CD14-positive monocyte (primary cell): ENCODE measurements around the gene SCAMP5. TPM values are rescaled to one million over a fixed set of nuclear protein-coding genes. Genes with fewer than 3 reads are reported as not detected.
A peak's percentile ranks its signal among the peaks of the same experiment; 100 is the strongest.

Experiments
- DNase-seq, 3 donors: peaks; one replicate each; pipeline ENCODE4 v3.0.0-alpha.2; 2011 to 2022
- H2AFZ ChIP-seq: 2 replicates; pipeline ENCODE4 v1.6.0; 2012; ENCODE audit warnings: mild to moderate bottlenecking, low read depth, low read length, inconsistent platforms; ENCODE audit not compliant: insufficient read depth, poor library complexity, severe bottlenecking
- H3K27ac ChIP-seq, 2 donors: 1 replicate in 1 of 2; 2 replicates in 1 of 2; pipeline ENCODE4 v1.5.1; 2012 to 2013; ENCODE audit warnings: low read length in 2 of 2, control low read depth in 1 of 2, inconsistent platforms in 1 of 2, low read depth in 1 of 2, mild to moderate bottlenecking in 1 of 2
- H3K27me3 ChIP-seq, 2 donors: one replicate each; pipeline versions ENCODE4 v1.6.0 to v1.6.1; 2011 to 2013; ENCODE audit warnings: low read length in 2 of 2; ENCODE audit not compliant: control insufficient read depth in 2 of 2, insufficient read depth in 2 of 2
- H3K36me3 ChIP-seq, 2 donors: replicated peaks in 1 of 2; 1 replicate in 1 of 2; 2 replicates in 1 of 2; pipeline versions ENCODE4 v1.5.1 to v1.6.1; 2012 to 2013; ENCODE audit warnings: low read length in 2 of 2, control low read depth in 1 of 2, inconsistent platforms in 1 of 2, mild to moderate bottlenecking in 1 of 2; ENCODE audit not compliant: insufficient read depth in 2 of 2, control insufficient read depth in 1 of 2
- H3K4me1 ChIP-seq, 2 donors: 1 replicate in 1 of 2; 2 replicates in 1 of 2; pipeline versions ENCODE4 v1.5.1 to v1.6.1; 2012 to 2013; ENCODE audit warnings: low read length in 2 of 2, control low read depth in 1 of 2, inconsistent platforms in 1 of 2, mild to moderate bottlenecking in 1 of 2, moderate library complexity in 1 of 2; ENCODE audit not compliant: insufficient read depth in 2 of 2, control insufficient read depth in 1 of 2
- H3K4me2 ChIP-seq: replicated peaks from 2 replicates; pipeline ENCODE3; 2012; ENCODE audit warnings: low read length, moderate library complexity, mild to moderate bottlenecking; ENCODE audit not compliant: poor library complexity, severe bottlenecking; ENCODE audit errors: extremely low read depth
- H3K4me3 ChIP-seq, 3 experiments: fragments of 200-600 bp in 1 of 3; sonication (generic) in 1 of 3; replicated peaks in 1 of 3; 1 replicate in 2 of 3; 2 replicates in 1 of 3; pipeline ENCODE4 v1.5.1; 2011 to 2013; ENCODE audit warnings: low read length in 3 of 3, mild to moderate bottlenecking in 3 of 3, control low read depth in 2 of 3, low read depth in 2 of 3, inconsistent platforms in 1 of 3, moderate library complexity in 1 of 3
- H3K79me2 ChIP-seq: 2 replicates; pipeline ENCODE4 v1.6.0; 2012; ENCODE audit warnings: mild to moderate bottlenecking, control low read depth, inconsistent platforms, low read length, moderate library complexity; ENCODE audit not compliant: insufficient read depth
- H3K9ac ChIP-seq: 2 replicates; pipeline ENCODE4 v1.6.0; 2017; ENCODE audit warnings: low read length, mild to moderate bottlenecking; ENCODE audit not compliant: insufficient read depth, poor library complexity, severe bottlenecking
- H3K9me3 ChIP-seq, 2 donors: replicated peaks in 1 of 2; 1 replicate in 1 of 2; 2 replicates in 1 of 2; pipeline versions ENCODE4 v1.5.1 to v1.6.1; 2012 to 2013; ENCODE audit warnings: low read length in 2 of 2, control low read depth in 1 of 2; ENCODE audit not compliant: control insufficient read depth in 1 of 2, insufficient read depth in 1 of 2
- H4K20me1 ChIP-seq: 2 replicates; pipeline ENCODE4 v1.6.0; 2012; ENCODE audit warnings: mild to moderate bottlenecking, low read length, control low read depth, moderate library complexity; ENCODE audit not compliant: insufficient read depth
- H3K27ac Mint-ChIP-seq, 7 donors: one replicate each; pipeline ENCODE4 v1.8.0; 2020; ENCODE audit warnings: mild to moderate bottlenecking in 7 of 7, mixed read lengths in 7 of 7, moderate library complexity in 6 of 7, inconsistent platforms in 2 of 7
- H3K27me3 Mint-ChIP-seq, 3 donors: one replicate each; pipeline ENCODE4 v1.8.0; 2021 to 2022; ENCODE audit warnings: low read depth in 3 of 3, mild to moderate bottlenecking in 3 of 3, mixed read lengths in 3 of 3, moderate library complexity in 3 of 3, inconsistent platforms in 1 of 3
- H3K36me3 Mint-ChIP-seq, 2 donors: one replicate each; pipeline ENCODE4 v1.8.0; 2020; ENCODE audit warnings: mixed read lengths in 2 of 2, inconsistent platforms in 1 of 2, mild to moderate bottlenecking in 1 of 2
- H3K4me1 Mint-ChIP-seq: one replicate; pipeline ENCODE4 v1.8.0; 2020; ENCODE audit warnings: mild to moderate bottlenecking, mixed read lengths
- H3K4me3 Mint-ChIP-seq, 2 donors: one replicate each; pipeline ENCODE4 v1.8.0; 2020; ENCODE audit warnings: mild to moderate bottlenecking in 2 of 2, mixed read lengths in 2 of 2, moderate library complexity in 1 of 2
- H3K9me3 Mint-ChIP-seq, 7 donors: one replicate each; pipeline ENCODE4 v1.8.0; 2020 to 2022; ENCODE audit warnings: mixed read lengths in 7 of 7, mild to moderate bottlenecking in 6 of 7, moderate library complexity in 6 of 7, inconsistent platforms in 2 of 7
- CTCF ChIP-seq: fragments of 200-600 bp; IDR thresholded peaks from one replicate; pipeline ENCODE4 v1.8.0; 2022; ENCODE audit warnings: antibody characterized with exemption, mild to moderate bottlenecking
- WGBS: methylation state at CpG from one replicate; pipeline ENCODE4 v1.1.5; 2013; ENCODE audit warnings: missing lambda C conversion rate; ENCODE audit not compliant: insufficient coverage; 5-methylcytosine and 5-hydroxymethylcytosine counted together
- intact Hi-C, 2 donors: fragments of 100-400 bp; cut with micrococcal nuclease; formaldehyde crosslinking; loops; one replicate each; pipeline versions ENCODE4 v1.15.0 to v1.15.1; 2023
- polyA plus RNA-seq, 3 donors: library from polyadenylated mRNA; depleted of rRNA in 1 of 3; unstranded in 2 of 3; stranded (reverse) in 1 of 3; fragments of 300-500 nt in 2 of 3; fragments of >200 nt in 1 of 3; fragmentation: Illumina TruSeq in 2 of 3; gene quantifications; 1 replicate in 2 of 3; 2 replicates in 1 of 3; pipeline ENCODE4 v1.2.3, GENCODE V29; 2012 to 2021

SCAMP5 gene
- polyA plus RNA-seq, 3 donors: 0.08 to 0.32 TPM; not detected in 1

- Histone ChIP-seq H3K27me3 (no peaks in the 10 kb centered on the region), H3K79me2 (no peaks in the 10 kb centered on the region), H3K9me3 (no peaks in the 10 kb centered on the region), H3K36me3 (no peaks in the 10 kb centered on the region), H4K20me1 (no peaks in the 10 kb centered on the region), H3K4me1 (peaks cover 26 to 32% of the 10 kb centered on the region in 2 donors), H3K9ac (peak overlapping the region; percentile 36), H2AFZ (no peak overlapping the region), H3K27ac (peak overlapping the region; percentile 17 to 59), H3K4me3 (peak overlapping the region in 1 of 3 experiments; percentile 63), H3K4me2 (peak overlapping the region; percentile 67)
- TF ChIP-seq CTCF: no peak
- peaks cover 37% of the 10 kb centered on the region for H3K4me1 Mint-ChIP-seq
- H3K36me3 Mint-ChIP-seq: no peaks in the 10 kb centered on the region
- peak overlapping the region; percentile 60 to 88 (median 80) for H3K27ac Mint-ChIP-seq
- intact Hi-C loops: no loop called here
- peak in 2 of 3 donors; percentile 45 to 48 for DNase-seq
- WGBS: no CpG with 5 or more reads among the region's 6 CpGs
- H3K9me3 Mint-ChIP-seq: peaks cover 0 to 1% (median 0%) of the 10 kb centered on the region in 7 donors
- peaks cover 0 to 3% (median 0%) of the 10 kb centered on the region in 3 donors for H3K27me3 Mint-ChIP-seq
- peak overlapping the region; percentile 55 to 82 for H3K4me3 Mint-ChIP-seq
Observed at GRCh38 chr15:75008629-75009326, 13.4 kb downstream of the SCAMP5 start.

- H3K36me3 Mint-ChIP-seq: no peaks in the 10 kb centered on the region
- no peak overlapping the region for H3K4me3 Mint-ChIP-seq
- H3K27me3 Mint-ChIP-seq: peaks cover 0 to 1% (median 0%) of the 10 kb centered on the region in 3 donors
- no peaks in the 10 kb centered on the region for H3K36me3 ChIP-seq
- H2AFZ ChIP-seq: no peak overlapping the region
- no peak for TF ChIP-seq CTCF
- no peak overlapping the region for H3K4me2 ChIP-seq
- 97% methylated on average over 11 of the region's 15 CpGs for WGBS
- H3K4me3 ChIP-seq: no peak overlapping the region
- H3K9me3 Mint-ChIP-seq: peaks cover 0 to 2% (median 0%) of the 10 kb centered on the region in 7 donors
- H3K79me2 ChIP-seq: no peaks in the 10 kb centered on the region
- no peaks in the 10 kb centered on the region for H3K27me3 ChIP-seq
- H3K9ac ChIP-seq: no peak overlapping the region
- no peak overlapping the region for H3K27ac Mint-ChIP-seq
- intact Hi-C loops: no loop called here
- no peak for DNase-seq
- no peaks in the 10 kb centered on the region for H4K20me1 ChIP-seq
- peaks cover 7% of the 10 kb centered on the region in 2 donors for H3K4me1 ChIP-seq
- no peak overlapping the region for H3K27ac ChIP-seq
- H3K4me1 Mint-ChIP-seq: peaks cover 8% of the 10 kb centered on the region
- H3K9me3 ChIP-seq: no peaks in the 10 kb centered on the region
Observed at GRCh38 chr15:75016431-75016830, 21.1 kb downstream of the SCAMP5 start.
